Body of pancreas (tissue), 4 donors: ENCODE results near the gene CHST14.

Experiments used
- CTCF ChIP-seq, 7 experiments: fragments of 450-650 bp in 4 of 7; fragments of 200-600 bp in 3 of 7; sonication (generic) in 3 of 7; IDR thresholded peaks; one replicate each; pipeline ENCODE4 v1.5.1; 2016 to 2019; ENCODE audit warnings: antibody characterized with exemption in 7 of 7
- POLR2A ChIP-seq, 3 donors: fragments of 450-650 bp; IDR thresholded peaks; one replicate each; pipeline ENCODE4 v1.6.1; 2016; ENCODE audit warnings: antibody characterized with exemption in 3 of 3, mild to moderate bottlenecking in 2 of 3

- TF ChIP-seq CTCF (IDR thresholded peaks at IDR 0.05) (no peak), POLR2A (IDR thresholded peaks at IDR 0.05) (no peak)
These were observed 28.1 kb downstream of the CHST14 start for GRCh38 chr15:40498891-40499290.
